HCT116 (cell line): Measurements from ENCODE around the gene METTL17. TPM values are rescaled to one million over a fixed set of nuclear protein-coding genes. Genes with fewer than 3 reads are reported as not detected.

Experiments used
- ATAC-seq: fragments of 200-7000 bp; cut with Tn5 transposase; 2 replicates; pipeline ENCODE4 v1.9.1; 2020; ENCODE audit warnings: mild to moderate bottlenecking, moderate library complexity
- BruUV-seq: library from RNA; stranded (reverse); fragments of 400-500 nt; replicated peaks from 2 replicates; lab custom pipeline; 2021; lab: Mats Ljungman, UMichigan
- CTCF ChIA-PET: fragments of 300-600 bp; sonication (Branson Sonifier 250); formaldehyde crosslinking; loops from one replicate; lab custom pipeline; 2021; ENCODE audit warnings: antibody characterized with exemption; lab: Charles Lee
- POLR2A ChIA-PET: fragments of 300-600, 350-600 bp; sonication (Branson Sonifier 250); formaldehyde crosslinking; loops from one replicate; lab custom pipeline; 2021; ENCODE audit warnings: antibody characterized with exemption; lab: Charles Lee
- RAD21 ChIA-PET, 2 experiments: fragments of 300-600 bp; sonication (Branson Sonifier 250); formaldehyde crosslinking; loops; one replicate each; lab custom pipeline; 2023; ENCODE audit warnings: low total read pairs in 2 of 2; ENCODE audit not compliant: uncharacterized antibody in 2 of 2, unreplicated experiment in 2 of 2, low non-redundant PET in 1 of 2; lab: Charles Lee
- DNase-seq: peaks from one replicate; pipeline ENCODE4 v3.0.0-alpha.2; 2010; ENCODE audit warnings: low read depth, low spot score
- H2AFZ ChIP-seq: fragments of 200-600 bp; shearing (Covaris generic), sonication (generic); 2 replicates; pipeline ENCODE4 v1.6.1; 2017; ENCODE audit warnings: low read depth, mixed run types, mixed read lengths, antibody characterized with exemption, low read length; ENCODE audit not compliant: poor library complexity, severe bottlenecking
- H3K27ac ChIP-seq: 2 replicates; pipeline ENCODE4 v1.5.1; 2012; ENCODE audit warnings: low read depth, low read length
- H3K27me3 ChIP-seq: fragments of 200-600 bp; sonication (generic); 2 replicates; pipeline ENCODE4 v1.6.1; 2016; ENCODE audit warnings: mixed run types, low read length, mixed read lengths; ENCODE audit not compliant: insufficient read depth
- H3K36me3 ChIP-seq, 2 experiments: fragments of 200-500 bp in 1 of 2; fragments of 200-600 bp in 1 of 2; sonication (Bioruptor generic) in 1 of 2; sonication (generic) in 1 of 2; 2 replicates each; pipeline versions ENCODE4 v1.5.1 to v1.6.1; 2014 to 2016; ENCODE audit warnings: low read length in 2 of 2, inconsistent platforms in 1 of 2, mixed read lengths in 1 of 2, mixed run types in 1 of 2; ENCODE audit not compliant: insufficient read depth in 2 of 2, control insufficient read depth in 1 of 2
- H3K4me1 ChIP-seq, 2 experiments: fragments of 200-600 bp in 1 of 2; sonication (generic) in 1 of 2; 2 replicates each; pipeline versions ENCODE4 v1.5.1 to v1.6.1; 2012 to 2017; ENCODE audit warnings: low read length in 2 of 2, inconsistent platforms in 1 of 2, mild to moderate bottlenecking in 1 of 2, mixed read lengths in 1 of 2, mixed run types in 1 of 2, moderate library complexity in 1 of 2; ENCODE audit not compliant: insufficient read depth in 2 of 2, control insufficient read depth in 1 of 2
- H3K4me2 ChIP-seq: fragments of 200-600 bp; sonication (generic); 2 replicates; pipeline ENCODE4 v1.6.1; 2017; ENCODE audit warnings: mixed run types, low read length, mixed read lengths
- H3K4me3 ChIP-seq, 2 experiments: fragments of 200-600 bp in 1 of 2; sonication (generic) in 1 of 2; replicated peaks in 1 of 2; 2 replicates each; pipeline ENCODE4 v1.5.1; 2011 to 2016; ENCODE audit warnings: low read length in 2 of 2, control low read depth in 1 of 2, low read depth in 1 of 2, mild to moderate bottlenecking in 1 of 2, mixed read lengths in 1 of 2, mixed run types in 1 of 2
- H3K79me2 ChIP-seq: fragments of 200-600 bp; sonication (generic); 2 replicates; pipeline ENCODE4 v1.6.1; 2017; ENCODE audit warnings: mild to moderate bottlenecking, mixed run types, low read length, moderate library complexity, mixed read lengths; ENCODE audit not compliant: insufficient read depth
- H3K9ac ChIP-seq: fragments of 200-600 bp; sonication (generic); 2 replicates; pipeline ENCODE4 v1.6.1; 2016; ENCODE audit warnings: low read length, mixed read lengths
- H3K9me2 ChIP-seq: fragments of 200-600 bp; sonication (generic), shearing (Covaris generic); 2 replicates; pipeline ENCODE4 v1.6.1; 2017; ENCODE audit warnings: mixed run types, mild to moderate bottlenecking, moderate library complexity; ENCODE audit not compliant: insufficient read depth
- H3K9me3 ChIP-seq, 2 experiments: fragments of 200-500 bp in 1 of 2; fragments of 200-600 bp in 1 of 2; sonication (Bioruptor generic) in 1 of 2; sonication (generic) in 1 of 2; 2 replicates each; pipeline ENCODE4 v1.6.1; 2014 to 2017; ENCODE audit warnings: low read length in 2 of 2, mixed read lengths in 2 of 2, inconsistent platforms in 1 of 2, low read depth in 1 of 2, mild to moderate bottlenecking in 1 of 2, mixed run types in 1 of 2, moderate library complexity in 1 of 2; ENCODE audit not compliant: control insufficient read depth in 1 of 2, insufficient read depth in 1 of 2
- H4K20me1 ChIP-seq: fragments of 200-600 bp; sonication (generic), shearing (Covaris generic); 2 replicates; pipeline ENCODE4 v1.6.1; 2017; ENCODE audit warnings: mixed run types, mild to moderate bottlenecking, moderate library complexity; ENCODE audit not compliant: insufficient read depth
- CBX3 ChIP-seq: IDR thresholded peaks from 2 replicates; pipeline ENCODE4 v1.6.1; 2012; ENCODE audit warnings: low read depth
- CEBPB ChIP-seq: IDR thresholded peaks from 2 replicates; pipeline ENCODE4 v1.6.1; 2012; ENCODE audit warnings: low read depth
- CTCF ChIP-seq, 3 experiments: fragments of 200-600 bp in 1 of 3; sonication (generic) in 1 of 3; IDR thresholded peaks in 2 of 3; conservative IDR thresholded peaks in 1 of 3; 2 replicates each; pipeline ENCODE4 v1.5.1; 2012 to 2017; ENCODE audit warnings: low read depth in 2 of 3, low read length in 2 of 3, antibody characterized with exemption in 1 of 3, borderline replicate concordance in 1 of 3, control low read depth in 1 of 3, mild to moderate bottlenecking in 1 of 3, mixed read lengths in 1 of 3, mixed run types in 1 of 3, moderate library complexity in 1 of 3; ENCODE audit not compliant: insufficient read depth in 1 of 3
- ELF1 ChIP-seq: IDR thresholded peaks from 2 replicates; pipeline ENCODE4 v1.6.1; 2012; ENCODE audit warnings: low read depth, borderline replicate concordance
- EZH2 ChIP-seq: fragments of 200-600 bp; sonication (generic); IDR thresholded peaks from 2 replicates; pipeline ENCODE4 v1.6.1; 2017; ENCODE audit warnings: antibody characterized with exemption, mixed run types
- EZH2phosphoT487 ChIP-seq: fragments of 200-600 bp; IDR thresholded peaks from 2 replicates; pipeline ENCODE4 v1.6.1; 2018; ENCODE audit warnings: antibody characterized with exemption, borderline replicate concordance
- JUND ChIP-seq: IDR thresholded peaks from 2 replicates; pipeline ENCODE4 v1.6.1; 2012
- MAX ChIP-seq: IDR thresholded peaks from 2 replicates; pipeline ENCODE4 v1.6.1; 2012
- POLR2A ChIP-seq: IDR thresholded peaks from 2 replicates; pipeline ENCODE4 v1.7.0; 2011; ENCODE audit warnings: borderline replicate concordance; ENCODE audit not compliant: insufficient read depth, insufficient read length; ENCODE audit errors: extremely low read depth
- POLR2AphosphoS5 ChIP-seq: IDR thresholded peaks from 2 replicates; pipeline ENCODE4 v1.6.1; 2011; ENCODE audit warnings: mild to moderate bottlenecking, low read depth, low read length, moderate library complexity
- RAD21 ChIP-seq: IDR thresholded peaks from 2 replicates; pipeline ENCODE4 v1.6.1; 2012; ENCODE audit warnings: low read depth, mild to moderate bottlenecking
- SIN3A ChIP-seq: IDR thresholded peaks from 2 replicates; pipeline ENCODE4 v1.6.1; 2012; ENCODE audit warnings: low read depth
- SP1 ChIP-seq: IDR thresholded peaks from 2 replicates; pipeline ENCODE4 v1.6.1; 2012; ENCODE audit warnings: low read depth
- TCF7L2 ChIP-seq: IDR thresholded peaks from 2 replicates; pipeline ENCODE4 v1.7.0; 2011; ENCODE audit warnings: borderline replicate concordance, inconsistent platforms; ENCODE audit not compliant: insufficient read depth, insufficient read length; ENCODE audit errors: extremely low read depth
- ZBTB33 ChIP-seq: IDR thresholded peaks from 2 replicates; pipeline ENCODE4 v1.6.1; 2011; ENCODE audit warnings: mild to moderate bottlenecking, low read length, moderate library complexity; ENCODE audit not compliant: insufficient replicate concordance; ENCODE audit errors: extremely low read depth
- ZFX ChIP-seq: fragments of 450-650 bp; IDR thresholded peaks from 2 replicates; pipeline ENCODE4 v1.6.1; 2017
- ZNF274 ChIP-seq: fragments of 200-500 bp; sonication (Bioruptor generic); IDR thresholded peaks from 2 replicates; pipeline ENCODE4 v1.6.1; 2014; ENCODE audit warnings: mild to moderate bottlenecking, low read depth, low read length, inconsistent platforms
- intact Hi-C: fragments of 100-400 bp; cut with micrococcal nuclease; formaldehyde crosslinking; loops from 2 replicates; pipeline ENCODE4 v1.10.0; 2022
- total RNA-seq: library from RNA; stranded (reverse); gene quantifications from one replicate; pipeline ENCODE4 v1.2.1, GENCODE V29; 2021; ENCODE audit not compliant: unreplicated experiment
- TF ChIP-seq, protein P1 (sequence below): IDR thresholded peaks from 2 replicates; pipeline ENCODE4 v1.6.1; 2012

The METTL17 gene
- total RNA-seq, 1 experiment from 2014 or later = 93.5 TPM

DNA sequence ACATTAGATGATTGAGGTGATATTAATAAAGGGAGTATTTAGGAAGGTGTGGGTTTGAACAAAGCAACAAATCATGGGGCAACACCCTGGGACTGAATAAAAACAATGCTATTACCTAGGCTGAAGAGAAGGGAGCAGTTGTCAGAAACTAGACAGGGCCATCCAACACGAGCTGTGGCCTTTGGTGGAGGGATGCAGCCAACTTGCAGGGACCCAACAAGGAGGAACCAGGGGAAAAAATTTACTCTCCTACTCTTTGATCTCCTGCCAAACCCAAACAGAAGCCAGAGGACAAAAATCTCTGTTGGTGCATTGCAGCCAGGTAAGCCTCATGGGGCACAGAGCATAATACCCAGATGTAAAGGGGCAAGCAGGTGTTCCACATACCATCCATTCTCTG lies 21.4 kb downstream of the METTL17 start:
- Histone ChIP-seq H3K9me3 (no peaks in the 10 kb centered on the region), H3K79me2 (no peaks in the 10 kb centered on the region), H3K9ac (no peak overlapping the region), H3K4me1 (peaks cover 0 to 5% of the 10 kb centered on the region in 2 experiments; a peak in 2 of 4 replicates), H3K4me3 (no peak overlapping the region), H2AFZ (no peak overlapping the region), H4K20me1 (no peaks in the 10 kb centered on the region), H3K27ac (no peak overlapping the region), H3K27me3 (peaks cover 18% of the 10 kb centered on the region; the same call in 1 of the 2 replicates), H3K4me2 (no peak overlapping the region), H3K36me3 (no peaks in the 10 kb centered on the region), H3K9me2 (no peaks in the 10 kb centered on the region)
- CTCF ChIA-PET = interaction anchor here (1.5 kb wide), 1 partner anchor 154 kb away, joined by 3 read pairs; no protein-coding TSS in a partner anchor
- intact Hi-C loops = loop anchor here (10.0 kb wide), 1 partner anchor 544 kb away; no protein-coding TSS in a partner anchor
- no TSS peak for BruUV-seq
- POLR2A ChIA-PET = no interaction called here
- no peak for DNase-seq
- TF ChIP-seq EZH2phosphoT487 (no peak), ZBTB33 (no peak), MAX (no peak), ZNF274 (no peak), POLR2AphosphoS5 (no peak), ZFX (no peak), TCF7L2 (no peak), POLR2A (no peak), CEBPB (no peak), JUND (no peak), SP1 (no peak), CBX3 (no peak), RAD21 (no peak), CTCF (IDR thresholded peaks at IDR 0.05 in 2 of 3, conservative IDR thresholded peaks at IDR 0.05 in 1 of 3; ENCODE audit: borderline replicate concordance in 1 of 3, insufficient read depth in 1 of 3, low read depth in 2 of 3, low read length in 2 of 3) (no peak), ELF1 (no peak), EZH2 (no peak), SIN3A (no peak)
- TF ChIP-seq, protein P1, sequence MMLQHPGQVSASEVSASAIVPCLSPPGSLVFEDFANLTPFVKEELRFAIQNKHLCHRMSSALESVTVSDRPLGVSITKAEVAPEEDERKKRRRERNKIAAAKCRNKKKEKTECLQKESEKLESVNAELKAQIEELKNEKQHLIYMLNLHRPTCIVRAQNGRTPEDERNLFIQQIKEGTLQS = no peak
- ATAC-seq = no peak
- RAD21 ChIA-PET = no interaction called here
